Measurements from ENCODE around the gene C16orf96.

Gene C16orf96

GRCh38 chr16:4641895-4642294 is 85.8 kb downstream of the C16orf96 start:
- in situ Hi-C loops (cut with MboI; ENCODE audit: low sequenced_read_pairs): no loop called here

- in situ Hi-C loops (cut with MboI; ENCODE audit: low sequenced_read_pairs): no loop called here
Measured at GRCh38 chr16:4646773-4647643, 90.9 kb downstream of the C16orf96 start.

- in situ Hi-C loops (cut with MboI; ENCODE audit: low sequenced_read_pairs): no loop called here
Measured at GRCh38 chr16:4647644-4647980, 91.5 kb downstream of the C16orf96 start.

GRCh38 chr16:4648917-4649316 is 92.8 kb downstream of the C16orf96 start:
- in situ Hi-C loops (cut with MboI; ENCODE audit: low sequenced_read_pairs): no loop called here

- in situ Hi-C loops (cut with MboI; ENCODE audit: low sequenced_read_pairs): no loop called here
Measured at GRCh38 chr16:4649744-4650442, 93.8 kb downstream of the C16orf96 start.
